ENCODE data around the gene YPEL4.
"Not testable (repeated sequence)": the region's sequence is repeated elsewhere in the genome, so short reads cannot be mapped to it uniquely, and the experiment has no call there.

The YPEL4 gene

GRCh38 chr11:57649826-57650738 lies at the start of gene YPEL4:
YPEL4 (minus strand) TSS chr11:57649912; CDS start chr11:57647107, 2,805 bp downstream.
- FAIRE-seq, result no peak

GRCh38 chr11:57698843-57699365 lies 49.2 kb upstream of the YPEL4 start:
- FAIRE-seq, result no peak

- FAIRE-seq, result not testable (repeated sequence)
Measured at GRCh38 chr11:57690474-57690873, 40.8 kb upstream of the YPEL4 start.

- no peak for FAIRE-seq
Measured at GRCh38 chr11:57681168-57681567, 31.5 kb upstream of the YPEL4 start.

GRCh38 chr11:57680552-57680874 lies 30.8 kb upstream of the YPEL4 start:
- no peak for FAIRE-seq

- no peak for FAIRE-seq
Measured at GRCh38 chr11:57679396-57679795, 29.7 kb upstream of the YPEL4 start.

GRCh38 chr11:57675176-57675941 lies 25.6 kb upstream of the YPEL4 start:
- no peak for FAIRE-seq

- no peak for FAIRE-seq
Measured at GRCh38 chr11:57674251-57674650, 24.5 kb upstream of the YPEL4 start.

- FAIRE-seq, result no peak
Measured at GRCh38 chr11:57668434-57668782, 18.7 kb upstream of the YPEL4 start.

- FAIRE-seq, result no peak
Measured at GRCh38 chr11:57667736-57668433, 18.2 kb upstream of the YPEL4 start, which contains the start of gene ZDHHC5. ZDHHC5 (plus strand) TSS chr11:57668114; CDS start chr11:57673091, 4,977 bp downstream.

- FAIRE-seq, result peak; percentile 92
Measured at GRCh38 chr11:57667117-57667735, 17.5 kb upstream of the YPEL4 start.

GRCh38 chr11:57663975-57664374 lies 14.3 kb upstream of the YPEL4 start:
- FAIRE-seq, result no peak

GRCh38 chr11:57662893-57663292 lies 13.2 kb upstream of the YPEL4 start:
- FAIRE-seq, result no peak

- no peak for FAIRE-seq
Measured at GRCh38 chr11:57659669-57660068, 10.0 kb upstream of the YPEL4 start.

- FAIRE-seq, result no peak
Measured at GRCh38 chr11:57658023-57658361, 8.3 kb upstream of the YPEL4 start.

- no peak for FAIRE-seq
Measured at GRCh38 chr11:57657194-57658022, 7.7 kb upstream of the YPEL4 start, which contains the start of gene CLP1. CLP1 (plus strand) TSS chr11:57657762; CDS start chr11:57659477, 1,715 bp downstream.

GRCh38 chr11:57656885-57657193 lies 7.1 kb upstream of the YPEL4 start:
- FAIRE-seq, result no peak

GRCh38 chr11:57653163-57653562 lies 3.5 kb upstream of the YPEL4 start:
- no peak for FAIRE-seq

- FAIRE-seq, result no peak
Measured at GRCh38 chr11:57652662-57653061, 3.0 kb upstream of the YPEL4 start.

- FAIRE-seq, result not testable (repeated sequence)
Measured at GRCh38 chr11:57652230-57652629, 2.5 kb upstream of the YPEL4 start.

GRCh38 chr11:57651408-57651807 lies 1.7 kb upstream of the YPEL4 start:
- no peak for FAIRE-seq

GRCh38 chr11:57650739-57651090 lies 1.0 kb upstream of the YPEL4 start:
- no peak for FAIRE-seq
